HG03103 (cell line): ENCODE measurements around the gene BRSK2.

Source experiments
- ATAC-seq: cut with Tn5 transposase; IDR thresholded peaks from one replicate; pipeline ENCODE4 v1.9.1; 2021; ENCODE audit warnings: low read depth; ENCODE audit not compliant: unreplicated experiment

BRSK2 gene

DNA sequence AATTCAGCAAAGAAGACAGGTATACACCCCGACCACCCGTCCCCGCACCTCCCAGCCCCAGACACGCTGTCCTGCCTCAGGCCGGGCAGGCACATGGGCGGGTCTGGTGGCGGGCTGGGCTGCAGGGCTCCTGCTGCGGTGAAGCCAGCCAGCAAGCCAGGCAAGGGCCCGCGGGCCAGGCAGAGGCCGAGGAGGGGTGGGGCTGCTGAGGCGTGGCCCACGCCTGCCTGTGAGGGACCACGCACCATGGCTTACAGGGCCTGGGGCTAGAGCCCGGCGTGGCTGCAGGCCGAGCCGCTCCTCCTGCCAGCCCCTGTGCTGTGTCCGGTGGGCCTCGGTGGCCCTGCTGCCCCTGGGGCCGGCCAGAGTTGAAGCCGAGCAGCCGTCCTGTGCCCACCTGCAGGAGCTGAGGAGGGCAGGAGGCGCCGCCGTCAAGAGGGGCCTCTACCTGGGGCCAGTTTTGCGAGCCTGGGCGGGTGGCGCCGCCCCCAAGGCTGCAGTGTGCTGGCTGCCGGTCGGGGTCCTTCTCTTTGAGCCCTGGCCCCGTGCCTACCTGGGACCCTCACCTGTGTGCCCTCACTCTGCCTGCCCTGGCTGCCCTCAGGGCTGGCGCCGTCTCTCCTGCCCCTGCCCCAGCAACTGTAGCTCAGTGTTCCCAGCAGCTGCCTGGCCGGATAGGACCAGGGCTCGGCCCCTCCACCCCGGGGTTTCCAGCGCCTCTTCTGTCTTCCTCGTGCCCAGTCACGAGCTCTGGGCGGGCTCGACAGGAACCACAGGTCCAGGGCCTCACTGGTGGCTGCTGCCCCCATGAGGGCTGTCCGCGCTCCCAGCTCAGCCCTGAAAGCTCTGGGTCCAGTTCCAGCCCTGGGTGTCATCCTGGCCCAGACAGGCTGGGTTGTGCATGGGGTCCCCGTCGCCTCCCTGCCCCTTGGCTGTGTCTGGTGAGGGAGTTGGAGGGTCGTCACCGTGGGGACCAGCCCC, 58.4 kb downstream of the BRSK2 start:
- ATAC-seq, result no peak

- no peak for ATAC-seq
Measured at GRCh38 chr11:1448882-1449281, 59.1 kb downstream of the BRSK2 start.

- no peak for ATAC-seq
Measured at GRCh38 chr11:1449490-1450243, 59.9 kb downstream of the BRSK2 start.

- no peak for ATAC-seq
Measured at GRCh38 chr11:1450344-1450875, 60.7 kb downstream of the BRSK2 start.

GRCh38 chr11:1450949-1451710, 61.4 kb downstream of the BRSK2 start:
- no peak for ATAC-seq

DNA sequence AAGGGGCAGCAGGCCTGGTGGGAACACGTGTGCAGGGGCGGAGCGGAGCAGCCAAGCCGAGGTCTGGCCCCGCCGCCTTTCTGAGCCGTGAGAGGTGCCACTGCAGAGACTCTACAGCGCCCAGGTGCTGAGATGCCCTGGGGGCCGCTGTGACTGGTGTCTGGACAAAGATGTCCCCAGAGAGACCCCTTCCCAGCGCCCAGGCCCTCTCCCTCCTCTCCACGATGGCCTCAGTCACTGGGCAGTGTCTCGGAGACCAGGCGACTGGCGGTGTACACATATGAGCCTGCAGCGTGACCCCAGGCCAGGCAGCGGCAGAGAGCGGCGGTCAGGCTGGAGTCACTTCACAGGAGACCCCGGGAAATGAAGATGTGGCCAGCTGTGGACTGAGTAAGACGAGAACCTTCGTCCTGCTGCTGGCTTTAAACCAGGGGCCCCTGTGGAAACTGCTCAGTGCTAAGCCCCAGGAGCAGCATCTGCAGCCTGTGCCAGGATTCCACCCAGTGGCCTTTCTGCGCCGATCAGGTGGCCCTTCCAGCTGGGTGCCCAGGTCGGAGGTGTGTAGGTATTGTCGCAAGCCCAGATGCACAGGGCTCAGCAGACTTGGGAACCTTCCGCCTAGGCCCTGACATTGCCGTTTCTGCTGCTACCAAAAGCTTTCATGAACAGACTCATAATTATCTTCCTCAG, 62.2 kb downstream of the BRSK2 start:
- ATAC-seq, result no peak

GRCh38 chr11:1452744-1453143, 63.0 kb downstream of the BRSK2 start:
- no peak for ATAC-seq

- no peak for ATAC-seq
Measured at GRCh38 chr11:1453611-1454034, 63.9 kb downstream of the BRSK2 start.

GRCh38 chr11:1454576-1454975, 64.8 kb downstream of the BRSK2 start:
- no peak for ATAC-seq

- no peak for ATAC-seq
Measured at GRCh38 chr11:1455032-1455762, 65.5 kb downstream of the BRSK2 start.

- ATAC-seq, result no peak
Measured at GRCh38 chr11:1455763-1456060, 66.0 kb downstream of the BRSK2 start.

DNA sequence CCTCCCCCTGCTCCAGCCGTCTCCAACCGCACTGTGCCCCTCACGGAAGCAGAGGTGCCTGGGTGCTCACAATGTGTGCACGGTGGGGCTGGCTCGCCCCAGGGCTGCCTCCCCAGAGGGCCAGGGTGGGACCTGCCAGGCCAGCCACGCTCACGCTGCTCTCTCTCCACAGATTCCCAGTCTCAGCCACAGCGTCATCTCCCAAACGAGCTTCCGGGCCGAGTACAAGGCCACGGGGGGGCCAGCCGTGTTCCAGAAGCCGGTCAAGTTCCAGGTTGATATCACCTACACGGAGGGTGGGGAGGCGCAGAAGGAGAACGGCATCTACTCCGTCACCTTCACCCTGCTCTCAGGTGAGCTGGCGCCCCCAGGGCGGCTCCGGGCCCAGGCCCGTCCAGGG, 66.4 kb downstream of the BRSK2 start:
- no peak for ATAC-seq

- ATAC-seq, result no peak
Measured at GRCh38 chr11:1456596-1457325, 67.0 kb downstream of the BRSK2 start.

- ATAC-seq, result no peak
Measured at GRCh38 chr11:1457326-1457680, 67.6 kb downstream of the BRSK2 start.

GRCh38 chr11:1457856-1458255, 68.1 kb downstream of the BRSK2 start:
- no peak for ATAC-seq

DNA sequence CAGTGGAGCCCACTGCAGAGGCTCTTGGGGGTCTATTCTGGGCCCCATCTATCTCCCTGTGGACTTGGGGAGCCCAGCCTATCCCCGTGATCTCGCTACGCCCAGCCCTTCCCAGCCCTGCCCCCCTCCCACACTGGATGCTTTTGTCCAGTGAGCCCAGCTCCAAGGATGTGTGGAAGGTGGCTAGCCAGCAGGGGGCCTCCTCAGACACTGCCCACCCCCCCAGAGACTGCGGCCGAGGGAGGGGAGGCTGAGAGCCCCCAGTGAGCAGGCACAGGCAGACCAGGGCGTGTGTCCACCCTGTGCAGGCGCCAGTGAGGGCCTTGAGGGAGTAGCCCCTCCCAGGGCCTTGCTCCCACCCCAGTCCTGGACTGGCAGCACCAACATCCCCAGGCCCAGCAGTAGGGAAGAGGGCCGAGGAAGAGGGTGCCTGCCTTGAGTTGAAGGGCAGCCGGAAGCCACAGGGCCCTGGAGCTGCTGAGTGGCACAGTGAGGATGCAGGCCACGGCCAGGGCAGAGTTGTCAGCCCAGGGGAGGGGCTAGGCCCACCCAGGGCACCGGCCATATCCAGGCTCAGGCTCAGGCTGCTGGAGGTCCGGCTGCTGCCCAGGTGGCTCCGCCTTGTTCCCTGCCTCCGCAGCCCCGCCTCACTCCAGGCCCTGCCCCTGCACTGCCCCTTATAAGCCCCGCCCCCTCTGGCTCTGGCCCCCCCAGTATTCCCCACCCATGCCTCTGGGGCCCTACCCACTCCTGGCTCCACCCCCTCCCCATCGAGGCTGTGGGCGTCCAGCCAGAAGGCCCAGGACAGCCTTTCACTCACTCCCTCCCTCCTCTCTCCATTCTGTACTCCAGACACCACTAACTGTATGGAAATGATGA, 68.8 kb downstream of the BRSK2 start:
- no peak for ATAC-seq

GRCh38 chr11:1459219-1459575, 69.5 kb downstream of the BRSK2 start:
- ATAC-seq, result no peak

GRCh38 chr11:1459764-1460395, 70.1 kb downstream of the BRSK2 start:
- ATAC-seq, result no peak
